DMS 273 (cell line): ENCODE data around the gene PCID2.

Experiments
- DNase-seq: peaks from one replicate; lab custom pipeline; 2025; ENCODE audit not compliant: unreplicated experiment; lab: John Stamatoyannopoulos, UW

Gene PCID2

GRCh38 chr13:113220141-113220598, 11.7 kb upstream of the PCID2 start:
- DNase-seq, result no peak

DNA sequence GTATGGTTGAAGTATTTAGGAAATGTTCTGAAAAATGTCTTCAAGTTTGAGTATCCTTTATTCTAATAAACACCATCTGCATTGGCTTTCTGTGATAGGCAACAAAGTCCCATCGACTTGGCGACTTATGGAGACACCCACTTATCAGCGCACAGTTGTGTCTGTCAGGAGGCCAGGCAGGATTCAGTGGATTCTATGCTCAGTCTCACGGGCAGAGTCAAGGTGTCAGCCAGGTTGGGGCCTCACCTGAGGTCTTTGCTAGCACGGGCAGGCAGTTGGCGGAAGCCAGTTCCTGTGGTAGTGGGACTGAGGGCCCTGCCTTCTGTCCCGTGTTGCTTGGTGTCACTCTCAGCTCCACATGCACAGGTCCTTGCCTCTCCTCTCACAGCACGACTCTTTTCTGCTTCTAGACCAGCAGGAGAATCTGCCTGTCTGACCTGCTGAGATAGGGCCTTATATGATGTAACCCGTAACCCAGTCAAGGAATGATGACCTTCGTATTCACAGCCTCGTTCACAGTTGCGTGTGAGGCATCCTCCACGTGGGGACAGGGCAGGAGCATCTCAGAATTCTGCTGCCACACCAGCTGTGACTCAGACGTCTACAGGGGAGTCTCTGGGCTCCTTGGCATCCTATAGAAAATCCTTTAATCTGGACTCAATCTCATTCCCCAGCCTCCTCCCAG, 10.9 kb upstream of the PCID2 start:
- DNase-seq, result no peak

GRCh38 chr13:113218586-113218985, 10.1 kb upstream of the PCID2 start:
- DNase-seq, result no peak

DNA sequence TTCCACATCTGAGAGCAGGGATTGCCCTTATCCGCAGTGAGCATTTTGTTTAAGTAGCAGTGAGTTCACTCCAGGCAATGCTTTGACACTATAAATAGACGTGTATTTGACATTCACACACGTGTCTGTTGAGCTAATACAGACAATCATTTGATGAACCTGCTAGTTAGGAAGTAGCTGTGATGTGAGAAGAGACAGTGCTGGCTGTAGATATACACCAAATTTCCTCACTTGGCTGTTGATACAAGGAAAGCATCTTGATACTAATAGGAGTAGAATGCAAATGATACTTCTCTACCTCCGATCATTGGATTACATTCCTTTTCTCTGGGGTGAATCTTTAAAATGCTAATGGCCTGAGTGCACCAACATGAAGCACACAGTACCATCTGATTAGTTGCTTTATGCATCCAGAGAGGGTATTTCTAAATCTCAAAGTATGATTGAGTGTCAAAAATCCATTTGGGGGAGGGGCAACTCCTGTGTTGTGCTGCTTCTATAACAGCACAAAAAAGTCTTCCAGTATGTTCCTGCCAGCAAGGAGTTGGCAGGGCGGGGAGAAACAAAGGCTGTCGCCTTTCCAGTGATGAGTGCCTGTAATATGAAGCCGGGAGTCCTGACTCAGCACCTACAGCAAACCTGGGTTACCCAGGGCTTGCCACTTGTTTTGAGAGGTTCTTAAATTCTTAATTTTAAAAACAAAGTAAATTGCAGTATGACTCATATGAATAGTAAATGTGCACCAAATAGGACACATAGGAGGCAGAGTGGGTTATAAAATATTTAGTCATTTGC, 8.0 kb upstream of the PCID2 start:
- DNase-seq, result peak; percentile 70

GRCh38 chr13:113211774-113212173, 3.3 kb upstream of the PCID2 start:
- peak; percentile 33 for DNase-seq

- DNase-seq, result no peak
Observed at GRCh38 chr13:113210833-113211232, 2.4 kb upstream of the PCID2 start.

GRCh38 chr13:113209759-113210421, 1.4 kb upstream of the PCID2 start:
- DNase-seq, result peak; percentile 76

DNA sequence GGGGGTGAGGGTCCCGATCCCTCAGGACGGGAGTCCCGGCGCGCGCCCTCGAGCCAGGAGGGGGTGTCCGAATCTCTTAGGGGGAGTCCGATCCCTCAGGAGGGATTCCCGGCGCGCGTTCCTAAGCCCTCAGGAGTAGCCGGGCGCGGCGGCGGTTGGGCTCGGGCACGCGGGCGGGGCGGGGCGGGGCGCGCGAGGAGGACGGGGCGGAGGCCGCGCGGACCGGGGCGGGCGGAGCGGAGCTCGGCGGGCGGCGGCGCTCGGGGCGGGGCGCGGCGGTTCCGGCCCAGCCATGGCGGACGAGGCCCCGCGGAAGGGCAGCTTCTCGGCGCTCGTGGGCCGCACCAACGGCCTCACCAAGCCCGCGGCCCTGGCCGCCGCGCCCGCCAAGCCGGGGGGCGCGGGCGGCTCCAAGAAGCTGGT, 878 bp upstream of the PCID2 start, which contains the start of gene CUL4A:
Gene CUL4A (plus strand): TSS at position 278 of the 423 bp plus-strand sequence. CDS start 15 bp downstream, at position 293.
- peak; percentile 86 for DNase-seq

- DNase-seq, result peak; percentile 59
Observed at GRCh38 chr13:113207890-113208420, 514 bp downstream of the PCID2 start.

DNA sequence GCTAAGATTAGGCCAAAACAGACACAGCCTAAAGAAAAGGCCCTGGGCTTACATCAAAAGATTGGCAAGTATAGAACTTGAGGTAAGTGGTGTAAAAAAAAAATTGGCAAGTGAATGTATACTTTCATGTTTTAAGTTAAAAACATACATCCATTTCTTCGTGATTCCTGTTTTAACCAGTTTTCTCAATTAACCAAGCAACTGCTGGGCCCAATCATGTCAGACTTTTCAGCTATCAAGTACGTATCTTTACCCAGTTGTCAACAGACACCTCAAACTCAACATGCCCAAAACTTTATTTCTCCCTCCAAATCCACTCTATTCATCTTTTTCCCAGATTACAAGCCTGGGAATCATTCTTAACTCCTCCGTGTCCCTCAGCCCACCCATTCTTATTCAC, 1.0 kb downstream of the PCID2 start:
- no peak for DNase-seq

DNA sequence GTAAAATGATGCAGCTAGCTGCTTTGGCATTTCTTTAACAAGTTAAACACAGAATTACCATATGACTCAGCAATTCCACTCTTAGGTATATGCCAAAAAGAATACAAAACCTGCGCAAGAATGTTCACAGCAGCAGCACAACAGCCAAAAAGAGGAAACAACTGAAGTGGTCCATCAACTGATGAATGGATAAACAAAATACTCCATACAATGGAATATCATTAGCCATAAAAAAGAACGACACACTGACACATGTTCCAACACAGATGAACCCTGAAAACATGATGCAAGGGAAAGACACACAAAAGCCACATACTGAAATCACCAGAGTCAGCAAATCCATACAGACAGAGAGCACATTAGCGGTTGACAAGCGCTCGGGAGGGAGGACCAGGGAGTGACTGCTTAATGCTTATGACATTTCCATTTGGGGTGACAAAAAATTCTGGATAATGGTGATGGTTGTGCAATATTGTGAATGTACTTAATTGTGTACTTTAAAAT, 3.0 kb downstream of the PCID2 start:
- DNase-seq, result no peak

DNA sequence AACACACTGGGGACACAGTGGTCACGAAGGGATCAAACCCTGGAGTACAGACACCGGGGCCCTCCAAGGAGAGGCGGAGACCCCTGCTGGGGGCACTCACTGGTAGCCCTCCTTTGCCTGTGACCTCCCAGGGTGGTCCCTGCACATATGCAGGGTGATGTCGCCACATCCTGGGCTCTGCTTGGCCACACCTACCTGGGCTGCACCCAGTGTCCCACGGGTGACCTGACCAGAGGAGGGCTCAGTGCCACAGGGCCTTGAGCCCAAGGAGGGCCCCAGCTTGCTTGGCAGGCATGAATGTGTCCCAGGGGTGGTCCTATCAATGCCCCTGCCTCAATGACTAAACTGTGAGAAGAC, 4.1 kb downstream of the PCID2 start:
- no peak for DNase-seq

DNA sequence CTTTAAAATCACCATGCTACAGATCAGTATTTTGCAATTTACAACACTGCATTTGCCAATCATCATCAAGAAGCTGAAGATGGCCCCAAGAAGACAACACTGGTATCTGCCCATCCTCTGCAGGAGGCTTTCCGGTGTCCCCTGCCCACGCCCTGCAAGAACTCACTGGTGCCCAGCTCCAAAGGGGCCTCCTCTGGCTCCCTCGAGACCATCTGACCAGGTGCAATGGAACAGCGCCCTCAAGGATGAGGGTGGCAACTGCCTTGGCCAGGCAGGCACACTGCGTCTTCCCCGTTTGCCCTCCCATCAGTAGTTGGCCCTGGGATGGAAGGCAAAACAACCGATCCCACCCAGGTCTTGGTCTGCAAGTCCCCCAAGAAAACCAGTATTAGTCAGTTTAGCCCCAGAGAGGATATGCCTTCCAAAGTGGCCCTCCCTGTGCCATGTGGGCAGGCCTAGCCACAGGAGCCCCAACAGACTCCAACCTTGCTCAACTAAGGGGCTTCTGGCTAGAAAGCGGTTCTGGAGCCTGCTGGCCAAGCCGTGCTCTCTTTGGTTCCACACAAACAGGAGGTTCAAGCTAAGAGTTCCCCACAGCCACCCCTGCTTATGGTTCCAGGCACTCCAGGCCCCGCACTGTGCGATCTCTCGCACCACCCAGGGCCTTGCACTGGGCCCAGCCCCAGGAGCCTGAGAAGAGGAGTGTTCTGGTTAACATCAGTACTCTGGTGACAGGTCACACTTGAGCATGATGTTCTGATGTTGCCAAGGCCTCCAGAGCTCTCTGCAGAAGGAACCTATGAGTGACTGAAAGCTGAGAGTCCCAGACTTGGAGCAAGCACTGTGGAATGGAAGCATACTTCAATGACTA, 4.7 kb downstream of the PCID2 start:
- no peak for DNase-seq

DNA sequence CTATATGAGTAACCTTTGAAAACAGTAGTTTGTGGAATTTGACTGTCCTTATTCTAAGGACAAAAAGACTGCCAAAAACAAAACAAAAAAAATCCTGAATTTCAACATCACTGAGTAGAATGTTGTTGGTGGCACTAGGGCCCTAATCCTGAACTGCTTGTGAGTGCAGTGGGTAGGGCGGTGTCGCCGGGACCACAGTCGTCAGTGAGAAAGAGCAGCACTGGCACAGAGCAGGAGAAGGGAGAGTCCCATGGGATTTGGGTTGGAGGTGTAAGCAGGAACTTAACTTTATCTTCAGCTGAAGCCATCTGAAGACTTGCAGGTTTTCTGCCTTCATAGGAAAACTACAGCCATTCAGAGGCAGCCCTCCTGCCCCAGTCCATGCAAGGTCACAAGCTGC, 5.6 kb downstream of the PCID2 start:
- no peak for DNase-seq

DNA sequence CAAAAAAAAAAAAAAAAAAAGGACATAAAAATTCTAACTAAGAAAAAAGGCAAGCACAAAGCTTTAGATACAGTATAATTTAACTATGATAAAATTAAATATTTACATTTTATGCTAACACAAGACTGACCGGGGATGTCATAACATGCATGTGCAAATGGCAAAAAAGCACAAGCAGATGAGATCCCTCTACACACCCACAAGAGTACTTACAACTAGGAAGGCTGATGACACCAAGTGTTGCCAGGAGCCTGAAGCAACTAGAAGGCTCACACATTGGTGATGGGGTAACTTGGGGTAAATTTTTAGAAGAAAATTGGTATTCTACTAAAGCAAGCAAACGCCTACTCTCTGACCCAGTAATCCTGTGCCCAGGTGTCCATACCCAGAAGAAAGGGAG, 6.7 kb downstream of the PCID2 start:
- no peak for DNase-seq

GRCh38 chr13:113196970-113197737, 11.3 kb downstream of the PCID2 start:
- DNase-seq, result no peak

GRCh38 chr13:113195360-113195759, 13.1 kb downstream of the PCID2 start:
- DNase-seq, result no peak

DNA sequence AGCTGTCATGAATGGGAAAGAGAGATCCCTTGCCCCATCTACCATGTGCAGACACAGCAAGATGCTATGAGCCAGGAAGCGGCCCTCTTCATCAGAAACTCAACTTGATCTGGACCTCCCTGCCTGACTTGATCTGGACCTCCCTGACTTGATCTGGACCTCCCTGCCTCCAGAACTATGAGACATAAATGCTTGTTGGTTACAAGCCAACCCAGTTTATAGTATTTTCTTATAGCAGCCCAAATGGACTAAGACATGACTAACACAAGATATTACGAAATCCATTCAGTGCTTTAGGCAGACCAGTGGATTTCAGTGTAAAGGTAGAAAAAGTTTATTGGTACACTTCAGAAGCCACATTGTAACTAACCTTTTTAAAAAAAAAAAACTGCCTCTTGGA, 15.6 kb downstream of the PCID2 start:
- DNase-seq, result no peak

- no peak for DNase-seq
Observed at GRCh38 chr13:113192279-113192678, 16.2 kb downstream of the PCID2 start.

DNA sequence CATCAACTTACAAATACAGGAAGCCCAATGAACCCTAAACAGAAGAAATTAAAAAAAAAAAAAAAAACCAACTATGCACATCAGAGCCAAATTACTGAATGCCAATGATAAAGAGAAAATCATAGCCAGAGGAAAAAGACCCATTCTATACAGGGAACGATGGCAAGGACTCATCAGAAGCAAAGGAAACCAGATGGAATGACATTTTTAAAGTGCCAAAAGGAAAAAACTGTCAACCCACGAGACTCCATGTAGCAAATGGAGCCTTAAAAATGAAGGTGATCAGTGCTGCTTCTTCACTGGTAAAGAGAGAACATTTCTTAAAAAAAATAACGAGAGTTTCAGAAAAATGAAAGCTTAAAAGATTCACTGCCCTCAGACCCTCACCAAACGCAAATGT, 18.3 kb downstream of the PCID2 start:
- DNase-seq, result no peak
